HEK293T (cell line): ENCODE measurements around the gene ANKRD17.
"Not testable (repeated sequence)": the region's sequence is repeated elsewhere in the genome, so short reads cannot be mapped to it uniquely, and the experiment has no call there.

Source experiments
- CTCF ChIA-PET: fragments of 350-600 bp; formaldehyde crosslinking; extraction: SDS; loops from one replicate; lab custom pipeline; 2021; ENCODE audit warnings: antibody characterized with exemption, inconsistent platforms; lab: Yijun Ruan, JAX
- POLR2A ChIA-PET: fragments of 350-600 bp; formaldehyde crosslinking; extraction: SDS; loops from one replicate; lab custom pipeline; 2020; ENCODE audit warnings: antibody characterized with exemption, inconsistent platforms; lab: Yijun Ruan, JAX
- DNase-seq: peaks from one replicate; pipeline ENCODE4 v3.0.0; 2012; ENCODE audit warnings: mixed read lengths; ENCODE audit errors: extremely low spot score
- ARNT ChIP-seq: fragments of 450-650 bp; IDR thresholded peaks from 2 replicates; pipeline ENCODE4 v1.6.1; 2017; ENCODE audit warnings: mild to moderate bottlenecking
- BHLHE40 ChIP-seq: fragments of 450-650 bp; IDR thresholded peaks from 2 replicates; pipeline ENCODE4 v1.6.1; 2016; ENCODE audit warnings: mild to moderate bottlenecking, moderate library complexity, borderline replicate concordance
- CTBP1 ChIP-seq: fragments of 450-650 bp; IDR thresholded peaks from 2 replicates; pipeline ENCODE4 v1.6.1; 2016; ENCODE audit warnings: borderline replicate concordance
- ELF4 ChIP-seq: fragments of 450-650 bp; IDR thresholded peaks from 2 replicates; pipeline ENCODE4 v1.6.1; 2017; ENCODE audit warnings: antibody characterized with exemption
- FOXA1 ChIP-seq: fragments of 450-650 bp; IDR thresholded peaks from 2 replicates; pipeline ENCODE4 v1.6.1; 2016; ENCODE audit warnings: mild to moderate bottlenecking
- FOXK2 ChIP-seq: fragments of 450-650 bp; IDR thresholded peaks from 2 replicates; pipeline ENCODE4 v1.6.1; 2016; ENCODE audit warnings: mild to moderate bottlenecking
- FOXM1 ChIP-seq: fragments of 450-650 bp; IDR thresholded peaks from 2 replicates; pipeline ENCODE4 v1.6.1; 2017; ENCODE audit warnings: mild to moderate bottlenecking, borderline replicate concordance
- HDGF ChIP-seq: fragments of 450-650 bp; IDR thresholded peaks from 2 replicates; pipeline ENCODE4 v1.6.1; 2017; ENCODE audit warnings: antibody characterized with exemption, borderline replicate concordance
- L3MBTL2 ChIP-seq: fragments of 450-650 bp; conservative IDR thresholded peaks from 2 replicates; pipeline ENCODE4 v1.6.1; 2016; ENCODE audit warnings: mild to moderate bottlenecking
- LEF1 ChIP-seq: fragments of 450-650 bp; IDR thresholded peaks from 2 replicates; pipeline ENCODE4 v1.6.1; 2017; ENCODE audit warnings: mild to moderate bottlenecking, borderline replicate concordance
- NFRKB ChIP-seq: fragments of 450-650 bp; IDR thresholded peaks from 2 replicates; pipeline ENCODE4 v1.6.1; 2016; ENCODE audit warnings: mild to moderate bottlenecking, moderate library complexity
- SP1 ChIP-seq: fragments of 450-650 bp; IDR thresholded peaks from 2 replicates; pipeline ENCODE4 v1.6.1; 2017
- SUZ12 ChIP-seq: fragments of 450-650 bp; IDR thresholded peaks from 2 replicates; pipeline ENCODE4 v1.6.1; 2016; ENCODE audit warnings: mild to moderate bottlenecking
- TARDBP ChIP-seq: fragments of 450-650 bp; IDR thresholded peaks from 2 replicates; pipeline ENCODE4 v1.6.1; 2016
- ZNF384 ChIP-seq: fragments of 450-650 bp; IDR thresholded peaks from 2 replicates; pipeline ENCODE4 v1.6.1; 2016
- TF ChIP-seq, protein P1 (sequence below): fragments of 450-650 bp; IDR thresholded peaks from 2 replicates; pipeline ENCODE4 v1.6.1; 2016

Gene ANKRD17

DNA sequence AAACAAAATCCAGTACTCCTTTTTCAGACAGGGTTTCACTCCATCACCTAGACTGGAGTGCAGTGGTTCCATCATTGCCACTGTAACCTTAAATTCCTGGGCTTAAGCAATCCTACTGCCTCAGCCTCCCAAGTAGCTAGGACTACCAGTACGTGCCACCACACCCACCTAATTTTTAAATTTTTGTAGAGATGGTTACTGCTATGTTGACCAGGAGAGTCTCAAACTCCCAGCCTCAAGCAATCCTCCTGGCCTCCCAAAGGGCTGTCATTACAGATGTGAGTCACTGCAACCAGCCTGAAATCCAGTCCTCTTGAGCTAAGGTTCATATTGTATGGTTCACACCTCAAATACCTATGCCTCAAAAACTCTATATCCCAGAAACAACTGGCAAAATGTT is 22.4 kb downstream of the ANKRD17 start:
- TF ChIP-seq L3MBTL2 (no peak), LEF1 (no peak), FOXA1 (no peak), SUZ12 (no peak), ZNF384 (no peak), TARDBP (no peak), HDGF (no peak), BHLHE40 (no peak), CTBP1 (no peak), FOXM1 (no peak), ELF4 (no peak), ARNT (no peak), SP1 (no peak), FOXK2 (no peak)
- TF ChIP-seq, protein P1, sequence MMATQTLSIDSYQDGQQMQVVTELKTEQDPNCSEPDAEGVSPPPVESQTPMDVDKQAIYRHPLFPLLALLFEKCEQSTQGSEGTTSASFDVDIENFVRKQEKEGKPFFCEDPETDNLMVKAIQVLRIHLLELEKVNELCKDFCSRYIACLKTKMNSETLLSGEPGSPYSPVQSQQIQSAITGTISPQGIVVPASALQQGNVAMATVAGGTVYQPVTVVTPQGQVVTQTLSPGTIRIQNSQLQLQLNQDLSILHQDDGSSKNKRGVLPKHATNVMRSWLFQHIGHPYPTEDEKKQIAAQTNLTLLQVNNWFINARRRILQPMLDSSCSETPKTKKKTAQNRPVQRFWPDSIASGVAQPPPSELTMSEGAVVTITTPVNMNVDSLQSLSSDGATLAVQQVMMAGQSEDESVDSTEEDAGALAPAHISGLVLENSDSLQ: no peak
- POLR2A ChIA-PET: no interaction called here
- DNase-seq: no peak
- CTCF ChIA-PET: no interaction called here

DNA sequence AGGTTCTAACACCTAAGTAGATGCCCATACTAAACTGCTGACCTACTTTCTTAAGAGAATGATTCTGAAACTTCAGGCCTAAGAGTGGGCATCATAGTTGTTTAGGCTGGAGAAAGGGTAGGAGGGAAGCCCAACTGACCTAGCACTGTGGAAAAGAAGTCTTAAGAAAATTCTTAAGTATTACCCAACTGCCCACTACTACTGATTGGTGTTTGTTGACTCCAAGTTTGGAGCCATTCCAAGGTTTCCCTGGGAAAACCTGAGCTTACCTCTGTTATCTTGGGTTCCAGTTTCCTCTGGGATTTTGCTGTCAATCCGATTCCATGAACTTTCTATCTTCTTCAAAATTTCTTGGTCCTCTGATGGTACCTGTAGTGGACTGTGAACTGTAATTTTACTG is 23.9 kb downstream of the ANKRD17 start:
- ChIA-PET POLR2A (no interaction called here), CTCF (no interaction called here)
- TF ChIP-seq FOXM1 (no peak), CTBP1 (no peak), SP1 (no peak), HDGF (no peak), TARDBP (no peak), NFRKB (no peak), ELF4 (no peak), ARNT (no peak), L3MBTL2 (no peak), BHLHE40 (no peak)
- no peak for DNase-seq

DNA sequence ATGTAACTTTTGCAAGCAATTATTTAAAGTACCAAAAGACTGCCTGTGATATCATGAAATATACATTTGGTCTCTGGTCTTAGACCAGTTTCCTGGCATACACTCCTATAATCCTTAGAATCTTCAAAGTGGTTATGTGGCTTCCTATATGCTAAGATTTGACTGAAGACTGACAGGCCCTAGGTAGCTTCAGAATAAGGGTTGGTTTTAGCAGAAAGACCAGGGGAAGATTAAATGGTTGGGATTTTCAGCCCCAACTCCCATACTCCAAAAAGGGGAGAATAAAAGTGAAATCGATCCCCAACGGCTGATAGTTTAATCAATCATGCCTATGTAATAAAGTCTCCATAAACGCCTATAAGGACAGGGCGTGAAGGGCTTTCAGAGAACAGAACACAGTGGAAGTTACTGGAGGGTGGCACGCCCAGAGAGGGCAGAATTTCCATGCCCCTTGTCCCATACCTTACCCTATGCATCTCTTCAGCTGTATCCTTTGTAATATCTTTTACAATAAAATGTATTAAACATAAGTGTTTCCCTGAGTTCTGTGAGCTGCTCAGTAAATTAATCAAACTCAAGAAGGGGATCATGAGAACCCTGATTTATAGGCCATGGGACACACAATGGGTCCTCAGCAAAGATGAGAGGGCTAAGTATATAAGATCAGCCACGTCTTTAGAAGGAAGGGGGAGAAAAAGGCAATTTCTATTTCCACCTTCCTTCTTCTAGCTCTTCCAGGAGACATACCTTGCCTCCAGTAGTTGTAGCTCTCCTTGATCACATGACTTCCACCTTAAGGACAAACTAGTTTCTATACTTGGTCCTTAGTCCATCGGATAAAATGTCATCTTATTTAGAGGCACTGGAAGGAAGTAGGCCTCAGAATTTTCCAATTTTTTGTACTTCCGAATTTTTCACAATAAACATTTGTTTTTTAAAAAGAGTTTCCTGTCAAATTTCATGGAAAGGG is 26.8 kb downstream of the ANKRD17 start:
- no peak for DNase-seq
- POLR2A ChIA-PET: no interaction called here
- TF ChIP-seq NFRKB (no peak), TARDBP (no peak), CTBP1 (no peak), FOXA1 (no peak), LEF1 (no peak), ARNT (no peak), FOXM1 (no peak), ELF4 (no peak), SP1 (no peak), HDGF (no peak), BHLHE40 (no peak)
- TF ChIP-seq, protein P1: no peak
- CTCF ChIA-PET: interaction anchor here (0.6 kb wide), 1 partner anchor 480 kb away, joined by 3 read pairs; no protein-coding TSS in a partner anchor

DNA sequence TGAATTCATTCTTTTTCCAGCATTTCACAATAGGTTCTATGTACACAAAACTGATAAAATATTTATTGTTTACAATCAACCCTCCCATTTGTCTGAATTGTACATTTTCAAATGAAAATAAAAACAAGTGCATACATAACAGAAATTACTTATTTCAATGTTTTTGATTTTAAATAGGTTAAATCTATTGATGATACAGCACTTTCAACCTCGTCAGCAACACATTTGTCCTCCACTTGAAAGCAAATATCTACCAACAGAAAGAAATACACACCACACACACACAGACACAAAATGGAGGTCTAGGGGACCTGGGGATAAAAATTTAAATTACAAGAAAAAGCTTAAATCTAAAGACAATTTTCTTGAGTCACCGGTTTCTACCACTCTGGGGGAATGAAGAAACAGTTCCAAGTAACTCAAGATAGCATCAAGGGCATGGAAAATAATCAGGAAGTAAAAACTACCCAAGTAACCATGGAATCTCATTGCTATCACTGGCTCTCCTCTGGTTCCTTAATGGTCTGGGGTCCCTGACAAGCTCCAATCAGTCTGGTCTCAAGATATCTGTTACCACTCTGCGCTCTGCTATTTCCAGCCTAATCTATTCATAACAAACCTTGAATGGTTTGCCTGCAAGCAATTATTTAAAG is 27.6 kb downstream of the ANKRD17 start:
- POLR2A ChIA-PET: no interaction called here
- TF ChIP-seq SP1 (no peak), FOXM1 (no peak), SUZ12 (no peak), CTBP1 (no peak), HDGF (no peak), ELF4 (no peak), TARDBP (no peak)
- TF ChIP-seq, protein P1: no peak
- CTCF ChIA-PET: interaction anchor here (0.6 kb wide), 1 partner anchor 480 kb away, joined by 3 read pairs; no protein-coding TSS in a partner anchor
- DNase-seq: no peak

DNA sequence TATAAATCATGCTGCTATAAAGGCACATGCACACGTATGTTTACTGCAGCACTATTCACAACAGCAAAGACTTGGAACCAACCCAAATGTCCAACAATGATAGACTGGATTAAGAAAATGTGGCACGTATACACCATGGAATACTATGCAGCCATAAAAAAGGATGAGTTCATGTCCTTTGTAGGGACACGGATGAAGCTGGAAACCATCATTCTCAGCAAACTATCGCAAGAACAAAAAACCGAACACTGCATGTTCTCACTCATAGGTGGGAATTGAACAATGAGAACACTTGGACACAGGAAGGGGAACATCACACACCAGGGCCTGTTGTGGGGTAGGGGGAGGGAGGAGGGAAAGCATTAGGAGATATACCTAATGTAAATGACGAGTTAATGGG is 29.8 kb downstream of the ANKRD17 start:
- DNase-seq, CTCF ChIA-PET, POLR2A ChIA-PET: not testable (repeated sequence)

DNA sequence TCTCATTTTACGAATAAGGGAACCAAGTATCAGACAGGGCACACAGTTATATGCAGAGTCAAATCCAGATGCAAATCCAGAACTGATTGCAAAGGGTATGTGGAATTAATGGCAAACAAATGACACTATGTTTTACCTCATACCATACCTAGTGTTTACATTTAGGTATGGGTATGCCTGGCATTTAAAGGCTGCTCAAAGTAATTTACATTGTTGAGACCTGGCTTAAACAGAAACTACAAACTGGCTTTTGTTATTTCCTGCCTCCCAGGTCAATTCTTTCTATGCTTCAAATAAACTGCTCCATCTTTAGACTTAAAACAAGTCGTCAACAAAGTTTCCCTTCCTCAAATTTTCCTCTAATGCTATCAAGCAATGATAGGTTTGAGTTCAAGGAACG is 33.7 kb downstream of the ANKRD17 start:
- ChIA-PET POLR2A (no interaction called here), CTCF (no interaction called here)
- no peak for DNase-seq
- TF ChIP-seq ELF4 (no peak), ZNF384 (no peak), ARNT (no peak), TARDBP (no peak), HDGF (no peak)
